ENCODE measurements around the gene RINL. TPM values are rescaled to one million over a fixed set of nuclear protein-coding genes. Genes with fewer than 3 reads are reported as not detected.

Gene RINL
- total RNA-seq, 1 experiment from 2014 or later, result 1.3 TPM

- Histone ChIP-seq H3K9me3 (ENCODE audit: control insufficient read depth, insufficient read depth, low read depth, low read length) (no peaks in the 10 kb centered on the region), H3K36me3 (ENCODE audit: control insufficient read depth, insufficient read depth, low read length) (no peaks in the 10 kb centered on the region), H3K27ac (ENCODE audit: low read length) (no peak overlapping the region), H3K4me3 (ENCODE audit: low read depth in 2 of 2, low read length in 2 of 2) (no peak overlapping the region), H3K4me1 (ENCODE audit: control insufficient read depth, insufficient read depth, low read length) (peaks cover 10% of the 10 kb centered on the region), H3K27me3 (ENCODE audit: control insufficient read depth, insufficient read depth, low read length) (no peaks in the 10 kb centered on the region)
- ChIA-PET POLR2A (interaction anchor here (0.5 kb wide), 1 partner anchor 371 kb away, joined by 8 read pairs; no protein-coding TSS in a partner anchor), CTCF (interaction anchor here (1.2 kb wide), 1 partner anchor 36 kb away, joined by 3 read pairs; the partner anchor contains the start of genes MRPS12 and SARS2)
- no peak for DNase-seq (ENCODE audit: low read depth, low spot score)
- no TSS peak for BruUV-seq (replicated peaks)
- in situ Hi-C loops (cut with HindIII; ENCODE audit: low pct_unique_long_range_greater_than_20kb, low sequenced_read_pairs) (no loop called here), intact Hi-C loops (cut with micrococcal nuclease; ENCODE audit: unreplicated experiment) (loop anchor here (5.0 kb wide), 1 partner anchor 43 kb away; no protein-coding TSS in a partner anchor)
- TF ChIP-seq POLR2AphosphoS5 (IDR thresholded peaks at IDR 0.05; ENCODE audit: low read depth, low read length) (no peak), TCF7L2 (IDR thresholded peaks at IDR 0.05; ENCODE audit: low read depth, low read length) (no peak), SIN3A (IDR thresholded peaks at IDR 0.05; ENCODE audit: borderline replicate concordance, insufficient read depth, low read depth, low read length) (no peak), REST (IDR thresholded peaks at IDR 0.05; ENCODE audit: insufficient read depth in 1 of 2, low read depth in 2 of 2, low read length in 1 of 2) (no peak), CTCF (IDR thresholded peaks at IDR 0.05) (no peak)
- no peak for ATAC-seq
These were observed 16.9 kb upstream of the RINL start for GRCh38 chr19:38894968-38895367.

- ChIA-PET POLR2A (no interaction called here), CTCF (interaction anchor here (0.6 kb wide), 1 partner anchor 657 kb away, joined by 4 read pairs; no protein-coding TSS in a partner anchor)
- TF ChIP-seq CTCF (IDR thresholded peaks at IDR 0.05) (no peak), POLR2AphosphoS5 (IDR thresholded peaks at IDR 0.05; ENCODE audit: low read depth, low read length) (no peak), TCF7L2 (IDR thresholded peaks at IDR 0.05; ENCODE audit: low read depth, low read length) (no peak), REST (IDR thresholded peaks at IDR 0.05; ENCODE audit: insufficient read depth in 1 of 2, low read depth in 2 of 2, low read length in 1 of 2) (no peak), SIN3A (IDR thresholded peaks at IDR 0.05; ENCODE audit: borderline replicate concordance, insufficient read depth, low read depth, low read length) (no peak)
These were observed 15.3 kb upstream of the RINL start for GRCh38 chr19:38893341-38893771.

More at GRCh38 chr19:38893341-38893771, 15.3 kb upstream of the RINL start:
- DNase-seq (ENCODE audit: low read depth, low spot score), result no peak
- Histone ChIP-seq H3K27me3 (ENCODE audit: control insufficient read depth, insufficient read depth, low read length) (no peaks in the 10 kb centered on the region), H3K4me1 (ENCODE audit: control insufficient read depth, insufficient read depth, low read length) (peaks cover 4% of the 10 kb centered on the region), H3K9me3 (ENCODE audit: control insufficient read depth, insufficient read depth, low read depth, low read length) (no peaks in the 10 kb centered on the region), H3K36me3 (ENCODE audit: control insufficient read depth, insufficient read depth, low read length) (no peaks in the 10 kb centered on the region), H3K4me3 (ENCODE audit: low read depth in 2 of 2, low read length in 2 of 2) (no peak overlapping the region), H3K27ac (ENCODE audit: low read length) (no peak overlapping the region)
- BruUV-seq (replicated peaks), result no TSS peak
- intact Hi-C loops (cut with micrococcal nuclease; ENCODE audit: unreplicated experiment), result no loop called here
- in situ Hi-C loops (cut with HindIII; ENCODE audit: low pct_unique_long_range_greater_than_20kb, low sequenced_read_pairs), result no loop called here
- no peak for ATAC-seq
